Chondrocyte (in vitro differentiated cells): ENCODE measurements around the gene DNAH1. TPM values are rescaled to one million over a fixed set of nuclear protein-coding genes. Genes with fewer than 3 reads are reported as not detected.

ENCODE experiments used
- DNase-seq: peaks from one replicate; pipeline ENCODE4 v3.0.0; 2021; ENCODE audit warnings: mixed read lengths, low spot score
- H3K27ac Mint-ChIP-seq: one replicate; pipeline ENCODE4 v1.8.0; 2021; ENCODE audit warnings: mild to moderate bottlenecking, moderate library complexity, mixed read lengths; ENCODE audit not compliant: unreplicated experiment
- H3K27me3 Mint-ChIP-seq: 2 replicates; pipeline ENCODE4 v1.8.0; 2021; ENCODE audit warnings: low read depth, mixed read lengths
- H3K36me3 Mint-ChIP-seq: 2 replicates; pipeline ENCODE4 v1.8.0; 2021; ENCODE audit warnings: low read depth, mixed read lengths
- H3K4me1 Mint-ChIP-seq: 2 replicates; pipeline ENCODE4 v1.8.0; 2021; ENCODE audit warnings: low read depth, mild to moderate bottlenecking, mixed read lengths
- H3K4me3 Mint-ChIP-seq: one replicate; pipeline ENCODE4 v1.8.0; 2021; ENCODE audit warnings: mild to moderate bottlenecking, moderate library complexity, mixed read lengths; ENCODE audit not compliant: unreplicated experiment
- H3K9me3 Mint-ChIP-seq: 2 replicates; pipeline ENCODE4 v1.8.0; 2021; ENCODE audit warnings: low read depth, mixed read lengths
- CTCF ChIP-seq: fragments of 200-600 bp; sonication (generic); IDR thresholded peaks from 2 replicates; pipeline ENCODE4 v1.5.0; 2021; ENCODE audit warnings: antibody characterized with exemption, mild to moderate bottlenecking, moderate library complexity
- total RNA-seq: library from RNA; stranded (reverse); gene quantifications from 3 replicates; pipeline ENCODE4 v1.2.1, GENCODE V29; 2021

Gene DNAH1
- total RNA-seq, 1 donor from 2014 or later: 5.0 TPM

DNA sequence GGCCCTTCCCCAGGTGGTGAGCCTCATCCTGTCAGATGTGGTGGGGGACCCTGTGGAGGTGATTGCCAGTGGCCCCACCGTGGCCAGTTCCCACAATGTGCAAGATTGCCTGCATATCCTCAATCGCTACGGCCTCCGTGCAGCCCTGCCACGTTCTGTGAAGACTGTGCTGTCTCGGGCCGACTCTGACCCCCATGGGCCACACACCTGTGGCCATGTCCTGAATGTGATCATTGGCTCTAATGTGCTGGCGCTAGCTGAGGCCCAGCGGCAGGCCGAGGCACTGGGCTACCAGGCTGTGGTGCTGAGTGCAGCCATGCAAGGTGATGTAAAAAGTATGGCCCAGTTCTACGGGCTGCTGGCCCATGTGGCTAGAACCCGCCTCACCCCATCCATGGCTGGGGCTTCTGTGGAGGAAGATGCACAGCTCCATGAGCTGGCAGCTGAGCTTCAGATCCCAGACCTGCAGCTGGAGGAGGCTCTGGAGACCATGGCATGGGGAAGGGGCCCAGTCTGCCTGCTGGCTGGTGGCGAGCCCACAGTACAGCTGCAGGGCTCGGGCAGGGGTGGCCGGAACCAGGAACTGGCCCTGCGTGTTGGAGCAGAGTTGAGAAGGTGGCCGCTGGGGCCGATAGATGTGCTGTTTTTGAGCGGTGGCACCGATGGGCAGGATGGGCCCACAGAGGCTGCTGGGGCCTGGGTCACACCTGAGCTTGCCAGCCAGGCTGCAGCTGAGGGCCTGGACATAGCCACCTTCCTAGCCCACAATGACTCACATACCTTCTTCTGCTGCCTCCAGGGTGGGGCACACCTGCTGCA is 23.7 kb upstream of the DNAH1 start:
- no peak for TF ChIP-seq CTCF
- peaks cover 4% of the 10 kb centered on the region for H3K36me3 Mint-ChIP-seq
- DNase-seq: peak; percentile 70
- no peak overlapping the region for H3K4me3 Mint-ChIP-seq
- peaks cover 9% of the 10 kb centered on the region for H3K4me1 Mint-ChIP-seq
- no peaks in the 10 kb centered on the region for H3K27me3 Mint-ChIP-seq
- no peak overlapping the region for H3K27ac Mint-ChIP-seq
- H3K9me3 Mint-ChIP-seq: no peaks in the 10 kb centered on the region

- Mint-ChIP-seq H3K36me3 (peaks cover 4% of the 10 kb centered on the region), H3K4me3 (no peak overlapping the region), H3K27me3 (no peaks in the 10 kb centered on the region), H3K27ac (no peak overlapping the region), H3K9me3 (no peaks in the 10 kb centered on the region), H3K4me1 (peaks cover 8% of the 10 kb centered on the region)
- peak; percentile 76 for DNase-seq
- no peak for TF ChIP-seq CTCF
Measured at GRCh38 chr3:52293491-52294319, 22.4 kb upstream of the DNAH1 start.

DNA sequence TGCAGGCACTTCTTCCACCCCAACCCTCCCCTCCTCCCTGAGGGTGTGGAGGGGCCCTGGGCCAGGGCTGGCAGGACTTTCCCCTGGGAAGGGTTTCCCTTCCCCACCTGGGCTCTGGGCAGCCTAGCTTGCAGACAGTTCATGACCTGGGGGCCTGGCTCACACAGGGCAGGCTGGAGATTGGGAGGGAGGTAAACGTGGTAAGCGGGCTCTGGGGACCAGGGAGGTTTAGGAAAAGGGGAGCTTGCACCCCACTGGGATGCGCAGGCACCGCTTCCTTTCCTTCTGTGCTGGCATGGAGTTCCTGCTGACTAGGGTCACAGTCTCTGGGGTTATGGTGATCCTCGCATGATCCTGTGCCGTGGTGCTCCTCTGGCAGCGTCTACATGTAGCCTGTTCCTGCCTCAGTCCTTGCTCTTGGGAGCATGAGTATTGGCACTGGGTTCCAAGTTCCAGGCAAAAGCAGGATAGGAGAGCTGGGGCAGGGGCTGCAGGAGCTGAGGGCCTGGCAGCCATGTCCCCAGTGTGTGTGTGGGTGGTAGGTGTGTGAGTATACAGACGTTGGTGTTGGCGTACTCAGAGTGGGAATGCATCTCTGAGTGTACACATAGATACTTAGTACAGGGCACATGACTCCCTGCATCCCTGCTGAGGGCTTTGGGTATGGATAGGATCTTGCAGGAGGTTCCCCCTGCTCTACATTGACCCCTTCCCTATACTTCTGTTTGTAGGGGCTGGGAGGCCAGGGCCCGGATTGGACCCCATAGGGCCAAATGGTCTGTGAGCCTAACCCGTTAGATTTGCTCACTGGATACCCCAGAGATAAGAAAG is 21.6 kb upstream of the DNAH1 start:
- H3K9me3 Mint-ChIP-seq: no peaks in the 10 kb centered on the region
- peak; percentile 61 for DNase-seq
- peaks cover 4% of the 10 kb centered on the region for H3K36me3 Mint-ChIP-seq
- H3K4me3 Mint-ChIP-seq: no peak overlapping the region
- H3K27me3 Mint-ChIP-seq: no peaks in the 10 kb centered on the region
- TF ChIP-seq CTCF: no peak
- peaks cover 11% of the 10 kb centered on the region for H3K4me1 Mint-ChIP-seq
- no peak overlapping the region for H3K27ac Mint-ChIP-seq

DNA sequence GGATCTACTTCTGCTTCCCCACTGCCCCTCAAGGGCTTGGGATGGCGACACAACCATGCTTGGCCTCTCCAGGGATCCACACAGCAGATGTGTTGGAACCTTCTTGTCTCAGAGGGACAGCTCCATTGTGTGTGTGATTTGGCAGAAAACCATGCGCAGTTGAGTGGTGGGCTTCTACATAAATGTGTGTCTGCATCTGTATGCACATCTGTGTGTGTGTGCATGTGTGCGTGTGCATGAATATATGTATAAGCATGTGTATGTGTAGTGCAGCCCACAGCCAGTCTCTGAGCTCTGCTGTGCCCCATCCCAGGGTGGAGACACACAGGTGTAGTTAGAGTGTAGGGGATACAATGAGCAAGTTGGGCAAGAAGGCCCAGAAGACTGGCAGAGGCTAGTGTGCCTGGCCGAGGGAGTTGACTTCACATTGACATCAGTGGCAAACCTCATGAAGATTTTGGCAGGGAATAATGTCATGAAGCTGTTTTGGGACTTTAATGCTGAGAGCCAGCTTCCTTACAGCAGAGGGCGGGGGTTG is 20.4 kb upstream of the DNAH1 start:
- Mint-ChIP-seq H3K27ac (no peak overlapping the region), H3K36me3 (peaks cover 4% of the 10 kb centered on the region), H3K4me3 (no peak overlapping the region), H3K9me3 (no peaks in the 10 kb centered on the region), H3K27me3 (no peaks in the 10 kb centered on the region), H3K4me1 (peaks cover 23% of the 10 kb centered on the region)
- peak; percentile 43 for DNase-seq
- no peak for TF ChIP-seq CTCF
